Measurements from ENCODE around the gene HMGCL. TPM values are rescaled to one million over a fixed set of nuclear protein-coding genes. Genes with fewer than 3 reads are reported as not detected.
"Not testable (repeated sequence)": the region's sequence is repeated elsewhere in the genome, so short reads cannot be mapped to it uniquely, and the experiment has no call there.

The HMGCL gene
- total RNA-seq, 4 donors from 2014 or later, result 35.8 to 84.3 (median 57.0) TPM

- Histone ChIP-seq H3K27ac (no peak overlapping the region), H3K4me3 (replicated peaks in 1 of 3) (no peak overlapping the region), H3K4me1 (peaks cover 0 to 7% of the 10 kb centered on the region in 2 donors), H3K36me3 (no peaks in the 10 kb centered on the region), H3K9me3 (no peaks in the 10 kb centered on the region), H3K27me3 (no peaks in the 10 kb centered on the region)
- DNase-seq, result no peak
- WGBS, 2 donors, result 75 to 90% methylated on average over 1 of the region's 1 CpG
- intact Hi-C loops (cut with DNase I), result loop anchor here (5.0 kb wide), 1 partner anchor 40 kb away; the partner anchor contains the start of gene FUCA1
- TF ChIP-seq POLR2A (IDR thresholded peaks at IDR 0.05), result no peak
- TF ChIP-seq, protein P1, sequence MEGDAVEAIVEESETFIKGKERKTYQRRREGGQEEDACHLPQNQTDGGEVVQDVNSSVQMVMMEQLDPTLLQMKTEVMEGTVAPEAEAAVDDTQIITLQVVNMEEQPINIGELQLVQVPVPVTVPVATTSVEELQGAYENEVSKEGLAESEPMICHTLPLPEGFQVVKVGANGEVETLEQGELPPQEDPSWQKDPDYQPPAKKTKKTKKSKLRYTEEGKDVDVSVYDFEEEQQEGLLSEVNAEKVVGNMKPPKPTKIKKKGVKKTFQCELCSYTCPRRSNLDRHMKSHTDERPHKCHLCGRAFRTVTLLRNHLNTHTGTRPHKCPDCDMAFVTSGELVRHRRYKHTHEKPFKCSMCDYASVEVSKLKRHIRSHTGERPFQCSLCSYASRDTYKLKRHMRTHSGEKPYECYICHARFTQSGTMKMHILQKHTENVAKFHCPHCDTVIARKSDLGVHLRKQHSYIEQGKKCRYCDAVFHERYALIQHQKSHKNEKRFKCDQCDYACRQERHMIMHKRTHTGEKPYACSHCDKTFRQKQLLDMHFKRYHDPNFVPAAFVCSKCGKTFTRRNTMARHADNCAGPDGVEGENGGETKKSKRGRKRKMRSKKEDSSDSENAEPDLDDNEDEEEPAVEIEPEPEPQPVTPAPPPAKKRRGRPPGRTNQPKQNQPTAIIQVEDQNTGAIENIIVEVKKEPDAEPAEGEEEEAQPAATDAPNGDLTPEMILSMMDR (IDR thresholded peaks at IDR 0.05), result no peak
These were observed 2.5 kb upstream of the HMGCL start for GRCh38 chr1:23827717-23828116.

DNA sequence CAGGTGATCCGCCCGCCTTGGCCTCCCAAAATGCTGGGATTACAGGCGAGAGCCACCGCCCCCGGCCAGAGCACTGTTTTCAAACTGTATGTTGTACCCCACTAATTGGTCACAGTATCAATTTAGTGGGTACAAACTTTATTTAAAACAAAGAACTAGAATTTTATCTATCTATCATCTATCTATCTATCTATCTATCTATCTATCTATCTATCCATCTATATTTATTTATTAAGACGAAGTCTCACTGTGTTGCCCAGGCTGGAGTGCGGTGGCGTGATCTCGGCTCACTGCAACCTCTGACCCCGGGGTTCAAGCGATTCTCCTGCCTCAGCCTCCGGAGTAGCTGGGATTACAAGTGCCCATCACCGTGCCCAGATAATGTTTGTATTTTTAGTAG is 1.4 kb upstream of the HMGCL start:
- not testable (repeated sequence) for H3K27me3 ChIP-seq; H3K4me3 ChIP-seq (replicated peaks in 1 of 3); H3K9me3 ChIP-seq; H3K36me3 ChIP-seq; DNase-seq; H3K4me1 ChIP-seq; H3K27ac ChIP-seq
- 96 to 99% methylated on average over 13 of the region's 13 CpGs for WGBS, 2 donors
- intact Hi-C loops (cut with DNase I), result loop anchor here (5.0 kb wide), 1 partner anchor 41 kb away; the partner anchor contains the start of gene FUCA1

GRCh38 chr1:23825762-23826522 is 713 bp upstream of the HMGCL start:
- H3K27me3 ChIP-seq, result no peaks in the 10 kb centered on the region
- peak in 1 of 2 donors; percentile 7 for DNase-seq
- peak overlapping the region; percentile 91 to 99 (median 91) for H3K27ac ChIP-seq
- WGBS, 2 donors, result 50 to 58% methylated on average over 24 of the region's 24 CpGs
- intact Hi-C loops (cut with DNase I), result loop anchor here (5.0 kb wide), 1 partner anchor 41 kb away; the partner anchor contains the start of gene FUCA1
- H3K4me3 ChIP-seq (replicated peaks in 1 of 3), result peak overlapping the region in 2 of 3 donors; percentile 10 to 84
- peaks cover 0 to 7% of the 10 kb centered on the region in 2 donors for H3K4me1 ChIP-seq
- no peak for TF ChIP-seq POLR2A (IDR thresholded peaks at IDR 0.05)
- TF ChIP-seq, protein P1 (IDR thresholded peaks at IDR 0.05), result no peak
- no peaks in the 10 kb centered on the region for H3K9me3 ChIP-seq
- no peaks in the 10 kb centered on the region for H3K36me3 ChIP-seq

- Histone ChIP-seq H3K27ac (peak overlapping the region; percentile 91 to 99 (median 91)), H3K4me1 (peaks cover 0 to 7% of the 10 kb centered on the region in 2 donors), H3K4me3 (replicated peaks in 1 of 3) (peak overlapping the region; percentile 84 to 97 (median 87)), H3K27me3 (no peaks in the 10 kb centered on the region), H3K36me3 (no peaks in the 10 kb centered on the region), H3K9me3 (no peaks in the 10 kb centered on the region)
- intact Hi-C loops (cut with DNase I), result loop anchor here (5.0 kb wide), 1 partner anchor 43 kb away; the partner anchor contains the start of gene FUCA1
- 2% methylated on average over 8 of the region's 8 CpGs for WGBS, 2 donors
- TF ChIP-seq, protein P1 (IDR thresholded peaks at IDR 0.05), result no peak
- TF ChIP-seq POLR2A (IDR thresholded peaks at IDR 0.05), result no peak
- no peak for DNase-seq
These were observed 536 bp downstream of the HMGCL start for GRCh38 chr1:23824711-23825075.

DNA sequence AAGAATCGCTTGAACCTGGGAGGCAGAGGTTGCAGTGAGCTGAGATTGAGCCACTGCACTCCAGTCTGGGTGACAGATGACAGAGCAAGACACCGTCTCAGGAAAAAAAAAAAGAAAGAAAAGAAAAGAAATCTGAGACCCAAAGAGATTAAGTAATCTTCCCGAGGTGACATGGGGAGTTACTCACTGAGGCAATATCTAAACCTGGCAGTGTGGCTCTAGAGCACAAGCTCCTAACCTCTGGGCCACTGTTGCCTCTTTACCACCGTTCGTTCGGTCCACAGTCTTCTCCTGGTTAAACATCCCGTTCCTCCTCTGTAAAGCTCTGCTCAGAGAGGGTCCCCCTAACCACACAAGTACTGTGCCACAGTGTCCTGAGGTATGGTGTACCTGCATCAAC is 1.5 kb downstream of the HMGCL start:
- Histone ChIP-seq H3K4me1 (peaks cover 0 to 7% of the 10 kb centered on the region in 2 donors), H3K9me3 (no peaks in the 10 kb centered on the region), H3K27ac (no peak overlapping the region), H3K4me3 (replicated peaks in 1 of 3) (no peak overlapping the region), H3K36me3 (peaks cover 0 to 4% of the 10 kb centered on the region in 2 donors), H3K27me3 (no peaks in the 10 kb centered on the region)
- intact Hi-C loops (cut with DNase I), result no loop called here
- no peak for TF ChIP-seq POLR2A (IDR thresholded peaks at IDR 0.05)
- TF ChIP-seq, protein P1 (IDR thresholded peaks at IDR 0.05), result no peak
- DNase-seq, result no peak
- WGBS, 2 donors, result 91% methylated on average over 7 of the region's 7 CpGs

Measured in thyroid gland (tissue), 4 donors.